ENCODE results near the gene HOXB3.

DNA sequence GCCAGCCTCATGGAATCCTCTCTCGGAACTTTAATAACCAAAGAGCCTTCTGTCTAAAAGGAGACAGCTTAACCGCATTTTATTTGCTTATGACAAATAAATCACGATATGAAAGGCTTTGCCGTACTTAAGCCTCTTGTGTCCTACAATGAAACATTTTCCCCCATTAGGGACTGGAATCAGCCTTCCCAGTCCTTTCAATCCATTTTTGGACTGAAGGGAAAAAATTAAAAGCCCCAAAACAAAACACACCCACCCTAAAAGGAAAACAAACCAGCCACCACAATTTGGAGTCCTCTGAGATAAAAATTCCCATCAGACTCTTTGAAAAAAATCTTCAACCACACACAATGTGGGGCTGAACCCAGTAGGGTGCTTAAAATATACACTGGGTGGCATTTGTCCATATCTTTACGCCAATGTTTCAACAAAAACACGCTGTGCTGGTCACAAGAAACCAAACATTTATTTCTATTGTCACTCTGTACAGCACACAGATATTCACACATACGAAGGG, 14.9 kb downstream of the HOXB3 start:
- no peak for TF ChIP-seq RELA (CRISPR knock-in tag; IDR thresholded peaks at IDR 0.05)
- no peak for TF ChIP-seq SNAPC5 (CRISPR knock-in tag; IDR thresholded peaks at IDR 0.05; ENCODE audit: borderline replicate concordance)
- TF ChIP-seq ZEB1 (IDR thresholded peaks at IDR 0.05; ENCODE audit: insufficient replicate concordance, low read depth): no peak
- no peak for TF ChIP-seq ZNF296 (CRISPR knock-in tag; conservative IDR thresholded peaks at IDR 0.05)
- TF ChIP-seq, protein P1, sequence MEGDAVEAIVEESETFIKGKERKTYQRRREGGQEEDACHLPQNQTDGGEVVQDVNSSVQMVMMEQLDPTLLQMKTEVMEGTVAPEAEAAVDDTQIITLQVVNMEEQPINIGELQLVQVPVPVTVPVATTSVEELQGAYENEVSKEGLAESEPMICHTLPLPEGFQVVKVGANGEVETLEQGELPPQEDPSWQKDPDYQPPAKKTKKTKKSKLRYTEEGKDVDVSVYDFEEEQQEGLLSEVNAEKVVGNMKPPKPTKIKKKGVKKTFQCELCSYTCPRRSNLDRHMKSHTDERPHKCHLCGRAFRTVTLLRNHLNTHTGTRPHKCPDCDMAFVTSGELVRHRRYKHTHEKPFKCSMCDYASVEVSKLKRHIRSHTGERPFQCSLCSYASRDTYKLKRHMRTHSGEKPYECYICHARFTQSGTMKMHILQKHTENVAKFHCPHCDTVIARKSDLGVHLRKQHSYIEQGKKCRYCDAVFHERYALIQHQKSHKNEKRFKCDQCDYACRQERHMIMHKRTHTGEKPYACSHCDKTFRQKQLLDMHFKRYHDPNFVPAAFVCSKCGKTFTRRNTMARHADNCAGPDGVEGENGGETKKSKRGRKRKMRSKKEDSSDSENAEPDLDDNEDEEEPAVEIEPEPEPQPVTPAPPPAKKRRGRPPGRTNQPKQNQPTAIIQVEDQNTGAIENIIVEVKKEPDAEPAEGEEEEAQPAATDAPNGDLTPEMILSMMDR (CRISPR knock-in tag; IDR thresholded peaks at IDR 0.05): no peak
- no peak for TF ChIP-seq FOXO1 (CRISPR knock-in tag; IDR thresholded peaks at IDR 0.05)
- TF ChIP-seq YY1 (IDR thresholded peaks at IDR 0.05; ENCODE audit: insufficient read depth, insufficient replicate concordance, low read depth, low read length): no peak
- no peak for TF ChIP-seq POLR2AphosphoS5 (IDR thresholded peaks at IDR 0.05; ENCODE audit: low read depth, low read length)
- TF ChIP-seq ZNF24 (IDR thresholded peaks at IDR 0.05): no peak
- no peak for TF ChIP-seq PHF20 (CRISPR knock-in tag; IDR thresholded peaks at IDR 0.05)
- no peak for TF ChIP-seq CHCHD3 (CRISPR knock-in tag; IDR thresholded peaks at IDR 0.05)
- no peak for TF ChIP-seq KLF12 (CRISPR knock-in tag; IDR thresholded peaks at IDR 0.05; ENCODE audit: borderline replicate concordance)
